HEK293T (cell line): ENCODE measurements around the gene SACS.

Experiments used
- BHLHE40 ChIP-seq: fragments of 450-650 bp; IDR thresholded peaks from 2 replicates; pipeline ENCODE4 v1.6.1; 2016; ENCODE audit warnings: mild to moderate bottlenecking, moderate library complexity, borderline replicate concordance
- ELF4 ChIP-seq: fragments of 450-650 bp; IDR thresholded peaks from 2 replicates; pipeline ENCODE4 v1.6.1; 2017; ENCODE audit warnings: antibody characterized with exemption
- FOXA1 ChIP-seq: fragments of 450-650 bp; IDR thresholded peaks from 2 replicates; pipeline ENCODE4 v1.6.1; 2016; ENCODE audit warnings: mild to moderate bottlenecking
- FOXK2 ChIP-seq: fragments of 450-650 bp; IDR thresholded peaks from 2 replicates; pipeline ENCODE4 v1.6.1; 2016; ENCODE audit warnings: mild to moderate bottlenecking
- FOXM1 ChIP-seq: fragments of 450-650 bp; IDR thresholded peaks from 2 replicates; pipeline ENCODE4 v1.6.1; 2017; ENCODE audit warnings: mild to moderate bottlenecking, borderline replicate concordance
- PKNOX1 ChIP-seq: fragments of 450-650 bp; IDR thresholded peaks from 2 replicates; pipeline ENCODE4 v1.6.1; 2016
- SP1 ChIP-seq: fragments of 450-650 bp; IDR thresholded peaks from 2 replicates; pipeline ENCODE4 v1.6.1; 2017
- SUZ12 ChIP-seq: fragments of 450-650 bp; IDR thresholded peaks from 2 replicates; pipeline ENCODE4 v1.6.1; 2016; ENCODE audit warnings: mild to moderate bottlenecking
- TARDBP ChIP-seq: fragments of 450-650 bp; IDR thresholded peaks from 2 replicates; pipeline ENCODE4 v1.6.1; 2016
- ZNF384 ChIP-seq: fragments of 450-650 bp; IDR thresholded peaks from 2 replicates; pipeline ENCODE4 v1.6.1; 2016

DNA sequence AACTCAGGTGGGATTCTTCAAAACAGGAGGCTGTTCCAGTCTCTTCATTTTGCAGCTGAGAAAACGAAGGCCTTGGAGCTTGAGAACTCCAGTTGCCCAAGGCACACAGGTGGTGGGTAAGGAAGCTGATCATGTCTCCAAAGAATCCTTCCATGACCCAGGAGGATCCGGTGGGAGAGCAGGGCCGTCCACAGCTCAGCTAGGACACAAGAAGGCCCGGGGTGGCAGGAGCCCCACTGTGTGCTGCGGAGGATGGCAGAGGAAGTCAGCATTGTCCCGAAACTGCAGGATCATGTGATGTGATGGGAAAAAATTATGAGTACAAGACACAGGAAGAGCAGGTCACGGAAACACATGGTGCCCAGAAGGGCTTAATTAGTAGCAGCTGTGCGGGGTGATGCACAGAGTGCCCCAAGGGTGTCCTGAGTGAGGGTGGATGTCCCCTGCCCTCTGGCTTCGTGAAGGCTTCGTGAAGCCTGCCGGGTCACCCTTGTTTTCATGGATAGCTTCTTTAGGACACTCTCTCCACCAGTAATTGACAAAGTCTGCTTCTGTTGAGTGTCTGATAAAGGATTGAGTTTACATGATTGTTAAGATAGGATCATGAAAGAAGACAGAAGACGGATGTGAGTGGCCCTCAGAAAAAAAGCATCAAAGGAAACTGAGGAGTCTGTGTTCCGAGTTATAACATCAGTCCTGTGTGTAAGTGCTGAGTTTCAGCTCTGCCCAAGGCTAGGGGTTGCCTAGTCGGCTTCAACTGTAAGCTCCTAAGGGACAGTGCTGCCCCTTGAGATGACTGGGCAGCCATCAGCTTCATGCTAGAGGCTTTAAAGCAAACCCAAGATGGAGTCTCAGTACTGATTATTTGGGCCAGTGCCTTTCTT lies 33.8 kb upstream of the SACS start:
- TF ChIP-seq SP1 = no peak
- TF ChIP-seq PKNOX1 = no peak
- no peak for TF ChIP-seq FOXM1
- no peak for TF ChIP-seq TARDBP
- no peak for TF ChIP-seq ELF4
- TF ChIP-seq FOXK2 = no peak
- no peak for TF ChIP-seq FOXA1
- no peak for TF ChIP-seq ZNF384
- no peak for TF ChIP-seq SUZ12
- TF ChIP-seq BHLHE40 = no peak
